Measurements from ENCODE around the gene MAGIX. TPM values are rescaled to one million over a fixed set of nuclear protein-coding genes. Genes with fewer than 3 reads are reported as not detected.
A peak's percentile ranks its signal among the peaks of the same experiment; 100 is the strongest.

Gene MAGIX
- total and polyA plus RNA-seq, 8 donors, result 1.6 to 9.4 (median 2.4) TPM

- Histone ChIP-seq H3K27ac (peak within 1 kb of the TSS in 1 of 2 donors; percentile 37), H3K4me1 (no peaks in the 10 kb centered on the region), H3K4me3 (peak within 1 kb of the TSS in 1 of 2 donors; percentile 26), H3K27me3 (no peaks in the 10 kb centered on the region), H3K36me3 (no peaks in the 10 kb centered on the region), H3K9me3 (no peaks in the 10 kb centered on the region)
- peak; percentile 95 for ATAC-seq
- intact Hi-C loops (cut with DNase I), result no loop called here
- TF ChIP-seq CTCF (IDR thresholded peaks at IDR 0.05), result no peak
- peak; percentile 69 to 93 (median 88) for DNase-seq
These were observed 37.6 kb downstream of the MAGIX start, which contains the start of gene SYP for GRCh38 chrX:49199906-49200771. Gene SYP (minus strand): TSS chrX:49200193. CDS start chrX:49200186, 7 bp downstream.

- H3K27me3 ChIP-seq, result no peaks in the 10 kb centered on the region
- no peak for DNase-seq
- intact Hi-C loops (cut with DNase I), result no loop called here
- no peaks in the 10 kb centered on the region for H3K4me1 ChIP-seq
- H3K9me3 ChIP-seq, result no peaks in the 10 kb centered on the region
- no peak overlapping the region for H3K27ac ChIP-seq
- no peaks in the 10 kb centered on the region for H3K36me3 ChIP-seq
- H3K4me3 ChIP-seq, result no peak overlapping the region
- ATAC-seq, result peak; percentile 26
- no peak for TF ChIP-seq CTCF (IDR thresholded peaks at IDR 0.05)
These were observed 39.5 kb downstream of the MAGIX start for GRCh38 chrX:49202022-49202421.

GRCh38 chrX:49203536-49203935 is 41.0 kb downstream of the MAGIX start:
- ATAC-seq (no peak), DNase-seq (no peak)
- no peak for TF ChIP-seq CTCF (IDR thresholded peaks at IDR 0.05)
- intact Hi-C loops (cut with DNase I), result no loop called here
- no peaks in the 10 kb centered on the region for H3K36me3 ChIP-seq
- no peaks in the 10 kb centered on the region for H3K4me1 ChIP-seq
- no peak overlapping the region for H3K4me3 ChIP-seq
- H3K9me3 ChIP-seq, result no peaks in the 10 kb centered on the region
- H3K27me3 ChIP-seq, result no peaks in the 10 kb centered on the region
- H3K27ac ChIP-seq, result no peak overlapping the region

- TF ChIP-seq CTCF (IDR thresholded peaks at IDR 0.05), result no peak
- ATAC-seq (no peak), DNase-seq (no peak)
- Histone ChIP-seq H3K4me1 (no peaks in the 10 kb centered on the region), H3K27me3 (no peaks in the 10 kb centered on the region), H3K9me3 (no peaks in the 10 kb centered on the region), H3K27ac (no peak overlapping the region), H3K36me3 (no peaks in the 10 kb centered on the region), H3K4me3 (no peak overlapping the region)
- intact Hi-C loops (cut with DNase I), result no loop called here
These were observed 41.5 kb downstream of the MAGIX start for GRCh38 chrX:49204017-49204416.

GRCh38 chrX:49204709-49205108 is 42.2 kb downstream of the MAGIX start:
- H3K27me3 ChIP-seq, result no peaks in the 10 kb centered on the region
- ATAC-seq, result no peak
- H3K9me3 ChIP-seq, result no peaks in the 10 kb centered on the region
- no peak overlapping the region for H3K27ac ChIP-seq
- TF ChIP-seq CTCF (IDR thresholded peaks at IDR 0.05), result no peak
- H3K36me3 ChIP-seq, result no peaks in the 10 kb centered on the region
- no peak for DNase-seq
- H3K4me1 ChIP-seq, result no peaks in the 10 kb centered on the region
- no peak overlapping the region for H3K4me3 ChIP-seq
- intact Hi-C loops (cut with DNase I), result no loop called here
